ENCODE measurements around the gene ARHGAP32.

- TF ChIP-seq POLR2AphosphoS5 (IDR thresholded peaks at IDR 0.05): no peak
- TF ChIP-seq CTCF (IDR thresholded peaks at IDR 0.05): no peak
- TF ChIP-seq POLR2A (IDR thresholded peaks at IDR 0.05): no peak
Observed at GRCh38 chr11:129155745-129156144, 36.4 kb downstream of the ARHGAP32 start.
